Pancreas (tissue), 10 donors: ENCODE measurements around the gene PTGDS. TPM values are rescaled to one million over a fixed set of nuclear protein-coding genes. Genes with fewer than 3 reads are reported as not detected.

Experiments
- ATAC-seq, 4 donors: fragments of 200-7000 bp; cut with Tn5 transposase; one replicate each; pipeline versions ENCODE4 v1.8.0 to v1.9.1; 2020; ENCODE audit warnings: mild to moderate bottlenecking in 4 of 4, moderate library complexity in 4 of 4
- DNase-seq, 6 donors: peaks; one replicate each; pipeline ENCODE4 v3.0.0-alpha.2; 2020
- FAIRE-seq: peaks from 2 replicates; lab custom pipeline; 2012; peaks lifted over from hg19 to GRCh38; lab: Jason Lieb, UNC
- H3K27ac ChIP-seq, 4 donors: fragments of 200-600 bp; sonication (generic); 1 replicate in 3 of 4; 2 replicates in 1 of 4; pipeline versions ENCODE4 v1.5.0 to v1.8.0; 2020
- H3K27me3 ChIP-seq, 4 donors: fragments of 200-600 bp; one replicate each; pipeline ENCODE4 v1.8.0; 2021
- H3K36me3 ChIP-seq, 3 donors: fragments of 200-600 bp; sonication (generic) in 1 of 3; one replicate each; pipeline versions ENCODE4 v1.5.0 to v1.8.0; 2020 to 2021
- H3K4me1 ChIP-seq, 3 donors: fragments of 200-600 bp; one replicate each; pipeline ENCODE4 v1.8.0; 2021
- H3K4me3 ChIP-seq, 4 donors: fragments of 200-600 bp; sonication (generic) in 2 of 4; one replicate each; pipeline versions ENCODE4 v1.5.0 to v1.8.0; 2020 to 2021
- H3K9me3 ChIP-seq, 4 donors: fragments of 200-600 bp; one replicate each; pipeline ENCODE4 v1.8.0; 2021
- WGBS, 2 donors: extraction: QIAGEN DNeasy Blood & Tissue Kit; methylation state at CpG; one replicate each; pipeline ENCODE4 v1.1.7; 2013; 5-methylcytosine and 5-hydroxymethylcytosine counted together
- intact Hi-C, 3 donors: fragments of 100-400 bp; cut with DNase I; formaldehyde crosslinking; loops; one replicate each; pipeline versions ENCODE4 v1.11.1 to v1.14.2; 2022
- polyA plus RNA-seq, 2 donors: library from polyadenylated mRNA; stranded (reverse); fragments of 200-250 nt; gene quantifications; one replicate each; pipeline ENCODE4 v1.2.3, GENCODE V29; 2013
- total RNA-seq, 6 donors: library from RNA; stranded (reverse); fragmentation: NEBNext Ultra II Directional in 4 of 6; extraction: Animal tissue kit (Norgen Biotek cat#: 25700) in 4 of 6; gene quantifications; one replicate each; pipeline versions ENCODE4 v1.2.1 to v1.2.4, GENCODE V29; 2021 to 2023
- TF ChIP-seq, protein P1 (sequence below), 4 donors: fragments of 200-600 bp; sonication (generic) in 3 of 4; IDR thresholded peaks; one replicate each; pipeline versions ENCODE4 v1.5.0 to v1.8.0; 2021; ENCODE audit warnings: antibody characterized with exemption in 4 of 4
- donor health status: healthy with polysubstance abuse.
- donor health status: DM: no; HTN: no; CAD: no; lungs with moderate emphysema.
- donor health status: DM: no; HTN: no; CAD: no.
- donor health status: control.
- donor health status: control.
- donor health status: Bipolar disorder and iron deficiency.
- donor health status: DM: yes; HTN: yes; CAD: no.
- donor health status: DM: no; HTN: no; CAD: no.
- donor health status: DM: no; HTN: no; CAD: no.
- donor health status: DM: yes; HTN: yes; CAD: no.

The PTGDS gene
- total and polyA plus RNA-seq, 8 donors = 5.7 to 49.1 (median 36.9) TPM

DNA sequence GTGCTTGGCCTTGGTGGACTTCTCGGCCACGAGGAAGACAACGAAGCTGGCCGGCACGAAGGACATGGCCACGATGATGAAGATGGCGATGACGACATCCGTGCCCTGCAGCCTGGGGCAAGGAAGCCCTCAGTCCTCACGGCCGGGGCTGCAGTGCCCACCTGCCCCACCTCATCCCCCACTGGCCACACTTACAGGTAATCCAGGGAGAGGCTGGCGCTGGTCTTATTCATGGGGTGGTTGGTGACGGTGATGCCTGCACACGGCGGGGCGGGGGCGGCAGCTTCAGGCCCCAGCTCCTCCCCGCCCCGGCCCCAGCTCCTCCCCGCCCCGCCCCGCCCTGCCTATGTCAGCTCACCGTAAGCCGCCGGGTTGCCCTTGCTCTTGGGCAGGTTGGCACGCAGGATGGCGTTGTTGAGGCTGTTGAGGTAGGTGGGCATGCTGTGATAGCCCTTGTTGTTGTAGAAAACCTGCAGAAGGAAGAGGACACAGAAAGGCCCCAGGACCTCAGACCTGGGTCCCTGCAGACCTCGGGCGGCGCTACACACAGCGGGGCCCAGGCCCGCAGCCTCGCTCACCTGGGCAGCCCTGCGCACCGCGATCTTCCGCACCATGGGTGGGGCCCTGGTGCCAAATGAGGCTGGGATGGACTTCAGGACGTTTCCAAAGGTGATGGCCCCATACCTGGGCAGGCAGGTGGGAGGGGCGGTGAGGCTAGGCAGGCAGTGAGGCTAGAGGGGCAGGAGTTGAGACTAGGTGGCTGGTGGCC, 34.8 kb downstream of the PTGDS start:
- intact Hi-C loops = no loop called here
- ATAC-seq (no peak), DNase-seq (no peak), FAIRE-seq (no peak)
- peaks cover 0 to 38% (median 0%) of the 10 kb centered on the region in 3 donors for H3K36me3 ChIP-seq
- TF ChIP-seq, protein P1, sequence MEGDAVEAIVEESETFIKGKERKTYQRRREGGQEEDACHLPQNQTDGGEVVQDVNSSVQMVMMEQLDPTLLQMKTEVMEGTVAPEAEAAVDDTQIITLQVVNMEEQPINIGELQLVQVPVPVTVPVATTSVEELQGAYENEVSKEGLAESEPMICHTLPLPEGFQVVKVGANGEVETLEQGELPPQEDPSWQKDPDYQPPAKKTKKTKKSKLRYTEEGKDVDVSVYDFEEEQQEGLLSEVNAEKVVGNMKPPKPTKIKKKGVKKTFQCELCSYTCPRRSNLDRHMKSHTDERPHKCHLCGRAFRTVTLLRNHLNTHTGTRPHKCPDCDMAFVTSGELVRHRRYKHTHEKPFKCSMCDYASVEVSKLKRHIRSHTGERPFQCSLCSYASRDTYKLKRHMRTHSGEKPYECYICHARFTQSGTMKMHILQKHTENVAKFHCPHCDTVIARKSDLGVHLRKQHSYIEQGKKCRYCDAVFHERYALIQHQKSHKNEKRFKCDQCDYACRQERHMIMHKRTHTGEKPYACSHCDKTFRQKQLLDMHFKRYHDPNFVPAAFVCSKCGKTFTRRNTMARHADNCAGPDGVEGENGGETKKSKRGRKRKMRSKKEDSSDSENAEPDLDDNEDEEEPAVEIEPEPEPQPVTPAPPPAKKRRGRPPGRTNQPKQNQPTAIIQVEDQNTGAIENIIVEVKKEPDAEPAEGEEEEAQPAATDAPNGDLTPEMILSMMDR (IDR thresholded peaks at IDR 0.05) = no peak
- 92 to 96% methylated on average over 39 of the region's 39 CpGs for WGBS, 2 donors
- H3K27ac ChIP-seq = no peak overlapping the region
- H3K27me3 ChIP-seq = no peaks in the 10 kb centered on the region
- H3K9me3 ChIP-seq = no peaks in the 10 kb centered on the region
- no peaks in the 10 kb centered on the region for H3K4me1 ChIP-seq
- H3K4me3 ChIP-seq = no peak overlapping the region

DNA sequence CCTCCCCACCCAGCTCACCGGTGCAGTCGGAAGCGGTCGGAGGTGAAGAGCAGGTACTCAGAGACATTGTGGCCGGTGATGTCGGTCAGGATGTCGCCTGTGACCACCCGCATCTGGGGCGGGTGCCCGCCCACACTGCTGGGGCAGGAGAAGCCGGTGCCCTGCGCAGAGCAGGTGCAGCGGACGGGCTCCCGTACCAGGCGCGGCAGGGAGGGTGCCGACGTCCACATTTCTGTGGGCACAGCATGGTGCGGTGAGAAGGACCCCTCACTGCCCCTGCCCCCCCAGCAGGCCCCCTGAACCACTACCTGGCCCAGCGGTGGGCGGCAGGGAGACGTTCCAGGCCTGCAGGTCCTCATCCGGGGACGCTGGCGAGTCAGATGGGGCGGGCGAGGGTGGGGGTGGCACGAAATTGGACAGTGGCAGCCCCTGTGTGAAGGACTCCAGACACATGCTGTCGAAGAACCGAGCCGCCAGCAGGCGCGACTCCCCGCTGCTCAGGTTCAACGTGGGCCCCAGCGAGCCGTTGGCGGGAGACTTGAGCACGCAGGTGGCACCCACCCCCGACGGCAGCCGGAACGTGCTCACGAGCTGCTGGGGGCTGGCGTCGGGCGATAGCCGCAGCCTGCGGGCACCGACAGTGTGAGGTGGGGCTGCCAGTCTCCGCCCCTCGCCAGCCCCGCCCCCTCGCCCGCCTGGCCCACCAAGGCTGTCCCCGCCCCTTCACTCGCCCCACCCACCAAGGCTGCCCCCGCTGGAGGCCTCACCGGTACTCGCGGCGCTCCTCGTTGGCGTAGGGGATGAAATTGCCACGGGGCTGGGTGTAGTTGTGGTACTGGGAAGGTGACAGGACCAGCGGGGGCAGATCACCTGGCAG, 35.6 kb downstream of the PTGDS start:
- no peak for FAIRE-seq
- no peak overlapping the region for H3K4me3 ChIP-seq
- peaks cover 0 to 38% (median 0%) of the 10 kb centered on the region in 3 donors for H3K36me3 ChIP-seq
- no peaks in the 10 kb centered on the region for H3K4me1 ChIP-seq
- 89 to 93% methylated on average over 67 of the region's 67 CpGs for WGBS, 2 donors
- H3K9me3 ChIP-seq = no peaks in the 10 kb centered on the region
- no peak for DNase-seq
- TF ChIP-seq, protein P1 (IDR thresholded peaks at IDR 0.05) = no peak
- H3K27me3 ChIP-seq = no peaks in the 10 kb centered on the region
- ATAC-seq = no peak
- intact Hi-C loops = no loop called here
- no peak overlapping the region for H3K27ac ChIP-seq

DNA sequence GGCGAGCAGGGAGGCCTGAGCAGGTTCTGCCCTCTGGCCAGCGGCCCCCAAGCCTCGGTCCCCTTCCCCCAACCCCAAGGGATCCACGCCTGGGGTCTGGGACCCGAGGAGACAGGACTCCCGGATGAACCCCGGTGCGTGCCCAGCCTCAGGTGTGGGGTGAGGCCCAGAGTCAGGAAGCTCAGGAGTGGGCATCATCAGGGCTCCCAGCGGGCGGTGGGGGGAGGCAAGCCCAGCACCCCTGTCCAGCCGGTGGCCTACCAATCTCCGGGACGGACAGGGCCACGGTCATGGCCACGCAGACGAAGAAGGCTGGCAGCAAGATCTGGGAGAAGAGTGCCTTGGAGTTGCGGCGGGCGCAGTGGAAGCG, 36.3 kb downstream of the PTGDS start:
- H3K4me1 ChIP-seq = no peaks in the 10 kb centered on the region
- ATAC-seq = no peak
- TF ChIP-seq, protein P1 (IDR thresholded peaks at IDR 0.05) = no peak
- no peaks in the 10 kb centered on the region for H3K9me3 ChIP-seq
- no peak for DNase-seq
- no peak overlapping the region for H3K27ac ChIP-seq
- H3K36me3 ChIP-seq = peaks cover 0 to 38% (median 0%) of the 10 kb centered on the region in 3 donors
- 97% methylated on average over 19 to 20 of the region's 20 CpGs for WGBS, 2 donors
- FAIRE-seq = no peak
- H3K27me3 ChIP-seq = no peaks in the 10 kb centered on the region
- no peak overlapping the region for H3K4me3 ChIP-seq
- intact Hi-C loops = no loop called here

DNA sequence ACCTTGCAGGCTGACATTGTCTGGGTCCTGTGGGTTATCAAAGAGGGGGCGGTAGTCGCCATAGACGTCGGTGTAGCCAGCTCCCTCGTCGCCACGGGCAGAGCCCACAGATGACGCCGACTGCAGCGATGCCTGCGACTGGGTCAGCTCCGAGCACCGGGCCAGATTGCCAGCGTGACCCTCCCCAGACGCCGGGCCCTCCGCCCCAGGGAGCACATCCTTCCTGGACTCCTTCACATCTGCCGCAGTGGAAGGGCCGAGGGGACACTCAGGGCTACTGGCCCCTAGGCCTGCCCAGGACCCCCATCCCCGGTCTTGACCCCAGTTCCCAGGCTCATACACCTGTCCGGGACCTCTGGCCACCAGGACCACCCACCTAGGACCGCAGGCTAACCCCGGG, 36.9 kb downstream of the PTGDS start:
- Histone ChIP-seq H3K27me3 (no peaks in the 10 kb centered on the region), H3K36me3 (peaks cover 0 to 42% (median 0%) of the 10 kb centered on the region in 3 donors), H3K9me3 (no peaks in the 10 kb centered on the region), H3K4me1 (no peaks in the 10 kb centered on the region), H3K4me3 (no peak overlapping the region), H3K27ac (no peak overlapping the region)
- 89 to 96% methylated on average over 23 of the region's 23 CpGs for WGBS, 2 donors
- no peak for FAIRE-seq
- intact Hi-C loops = no loop called here
- DNase-seq = no peak
- no peak for ATAC-seq
- TF ChIP-seq, protein P1 (IDR thresholded peaks at IDR 0.05) = no peak
